ENCODE data around the gene ABTB1. TPM values are rescaled to one million over a fixed set of nuclear protein-coding genes. Genes with fewer than 3 reads are reported as not detected.

ABTB1 gene
- total RNA-seq (2022; extraction: Qiagen RNA extraction; ENCODE audit: low read depth), result 12.4 to 20.0 TPM (median 16.7 TPM) in 5 replicates

DNA sequence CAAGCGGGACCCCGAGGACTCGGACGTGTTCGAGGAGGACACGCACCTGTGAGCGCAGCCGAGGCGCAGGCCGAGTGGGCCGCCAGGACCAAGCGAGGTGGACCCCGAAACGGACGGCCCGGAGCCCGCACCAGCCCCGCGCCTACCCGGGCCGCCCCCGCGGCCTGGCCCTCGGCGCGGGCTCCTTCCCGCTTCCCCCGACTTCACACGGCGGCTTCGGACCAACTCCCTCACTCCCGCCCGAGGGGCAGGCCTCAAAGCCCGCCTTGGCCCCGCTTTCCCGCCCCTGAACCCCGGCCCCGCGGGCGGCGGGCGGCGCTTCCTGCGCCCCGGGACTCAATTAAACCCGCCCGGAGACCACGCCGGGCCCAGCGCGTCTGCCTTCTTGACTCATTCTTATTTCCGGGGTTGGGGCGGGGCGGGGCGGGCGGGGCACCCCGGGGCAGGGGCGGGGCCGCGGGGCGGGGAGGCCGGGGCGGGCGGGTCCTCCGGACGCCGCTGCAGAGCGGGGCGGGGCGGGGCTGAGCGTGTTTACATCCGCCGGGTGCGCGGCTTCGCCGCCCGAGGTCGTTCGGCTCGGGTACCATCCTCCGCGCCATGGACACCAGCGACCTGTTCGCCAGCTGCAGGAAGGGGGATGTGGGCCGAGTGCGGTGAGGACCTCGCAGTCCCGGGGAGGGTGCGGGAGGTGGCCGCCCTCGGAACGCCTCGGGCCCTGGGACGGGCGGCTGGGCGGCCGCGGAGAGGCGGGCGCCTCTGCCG is at the start of gene ABTB1:
ABTB1 (plus strand) TSS at position 524 of the 762 bp plus-strand sequence; CDS start at position 598, 74 bp downstream.

DNA sequence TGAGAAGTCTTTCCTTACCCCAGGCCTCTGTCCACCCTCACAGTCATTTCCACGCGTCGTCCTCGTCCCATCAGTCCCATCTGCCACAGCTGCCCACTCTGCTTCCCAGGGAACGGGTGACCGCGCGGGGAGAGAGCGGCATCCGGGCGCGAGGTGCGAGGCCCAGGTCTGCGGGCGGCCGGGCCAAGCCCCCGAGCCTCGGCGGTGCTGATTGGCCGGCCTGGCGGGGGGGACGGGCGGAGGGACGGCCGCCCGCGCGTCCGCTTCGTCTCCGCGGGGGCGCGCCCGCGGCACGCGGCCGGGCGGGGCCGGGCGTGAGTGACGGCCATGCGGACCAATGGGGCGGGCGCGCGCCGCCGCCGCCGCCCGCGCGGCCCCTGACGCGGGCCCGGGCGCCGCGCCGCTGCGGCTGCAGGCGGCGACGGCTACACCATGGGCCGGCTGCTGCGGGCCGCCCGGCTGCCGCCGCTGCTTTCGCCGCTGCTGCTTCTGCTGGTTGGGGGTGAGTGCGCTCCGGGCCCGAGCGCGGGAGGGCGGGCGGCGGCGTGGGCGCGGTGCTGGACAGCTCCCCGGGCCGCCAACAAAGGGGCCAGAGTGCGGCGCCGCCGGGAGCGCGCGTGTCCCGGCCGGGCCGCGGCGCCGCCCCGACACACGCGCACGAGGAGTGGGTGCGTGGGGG is 43.8 kb upstream of the ABTB1 start, which contains the start of gene PODXL2:
PODXL2 (plus strand) TSS at position 398 of the 679 bp plus-strand sequence; CDS start at position 433, 35 bp downstream.

Other genes starting within 250 kb of the ABTB1 start
- 39.2 to 59.8 TPM (median 53.0 TPM) in 5 replicates for gene TPRA1, start 82.2 kb upstream of the ABTB1 start, total RNA-seq (2022; extraction: Qiagen RNA extraction; ENCODE audit: low read depth)
- gene MCM2, start 74.5 kb upstream of the ABTB1 start, total RNA-seq (2022; extraction: Qiagen RNA extraction; ENCODE audit: low read depth), result 54.9 to 61.7 TPM (median 59.9 TPM) in 5 replicates
- gene PODXL2, start 43.8 kb upstream of the ABTB1 start, total RNA-seq (2022; extraction: Qiagen RNA extraction; ENCODE audit: low read depth), result 8.3 to 10.5 TPM (median 9.7 TPM) in 5 replicates
- gene MGLL, start 149.6 kb downstream of the ABTB1 start, total RNA-seq (2022; extraction: Qiagen RNA extraction; ENCODE audit: low read depth), result 56.6 to 76.2 TPM (median 62.9 TPM) in 5 replicates
- not detected in 5 replicates for gene KBTBD12, start 242.3 kb downstream of the ABTB1 start, total RNA-seq (2022; extraction: Qiagen RNA extraction; ENCODE audit: low read depth)